Measurements from ENCODE around the gene KIF26A.

GRCh38 chr14:104092931-104093365, 45.4 kb upstream of the KIF26A start:
- TF ChIP-seq CTCF (tag by site-specific recombination; IDR thresholded peaks at IDR 0.05), result no peak
- no peak for TF ChIP-seq ZNF24 (tag by site-specific recombination; IDR thresholded peaks at IDR 0.05)
- no peak for TF ChIP-seq HOXA7 (CRISPR knock-in tag; IDR thresholded peaks at IDR 0.05; ENCODE audit: borderline replicate concordance)
- no peak for TF ChIP-seq SETDB1 (IDR thresholded peaks at IDR 0.05; ENCODE audit: insufficient read length, low read length)
- no peak for TF ChIP-seq ZNF510 (tag by site-specific recombination; IDR thresholded peaks at IDR 0.05; ENCODE audit: insufficient replicate concordance)
- TF ChIP-seq KLF16 (tag by site-specific recombination; IDR thresholded peaks at IDR 0.05), result no peak

Measured in HEK293 (cell line).